ENCODE measurements around the gene STT3B.

STT3B gene

GRCh38 chr3:31550452-31551251, 17.9 kb downstream of the STT3B start:
- no peak for DNase-seq (ENCODE audit: low read depth in 1 of 2, low spot score in 1 of 2)

GRCh38 chr3:31551646-31552045, 18.9 kb downstream of the STT3B start:
- no peak for DNase-seq (ENCODE audit: low read depth in 1 of 2, low spot score in 1 of 2)

- no peak for DNase-seq (ENCODE audit: low read depth in 1 of 2, low spot score in 1 of 2)
Observed at GRCh38 chr3:31552103-31552502, 19.4 kb downstream of the STT3B start.

GRCh38 chr3:31553258-31553657, 20.5 kb downstream of the STT3B start:
- DNase-seq (ENCODE audit: low read depth in 1 of 2, low spot score in 1 of 2), result no peak

GRCh38 chr3:31555204-31555603, 22.5 kb downstream of the STT3B start:
- DNase-seq (ENCODE audit: low read depth in 1 of 2, low spot score in 1 of 2), result no peak

- DNase-seq (ENCODE audit: low read depth in 1 of 2, low spot score in 1 of 2), result no peak
Observed at GRCh38 chr3:31559872-31560534, 27.3 kb downstream of the STT3B start.

- DNase-seq (ENCODE audit: low read depth in 1 of 2, low spot score in 1 of 2), result no peak
Observed at GRCh38 chr3:31561891-31562290, 29.2 kb downstream of the STT3B start.

- DNase-seq (ENCODE audit: low read depth in 1 of 2, low spot score in 1 of 2), result no peak
Observed at GRCh38 chr3:31562525-31562924, 29.8 kb downstream of the STT3B start.

- DNase-seq (ENCODE audit: low read depth in 1 of 2, low spot score in 1 of 2), result no peak
Observed at GRCh38 chr3:31565288-31565687, 32.6 kb downstream of the STT3B start.

GRCh38 chr3:31567036-31567435, 34.3 kb downstream of the STT3B start:
- no peak for DNase-seq (ENCODE audit: low read depth in 1 of 2, low spot score in 1 of 2)

GRCh38 chr3:31568649-31569048, 35.9 kb downstream of the STT3B start:
- DNase-seq (ENCODE audit: low read depth in 1 of 2, low spot score in 1 of 2), result no peak

GRCh38 chr3:31571325-31571724, 38.6 kb downstream of the STT3B start:
- DNase-seq (ENCODE audit: low read depth in 1 of 2, low spot score in 1 of 2), result no peak

- DNase-seq (ENCODE audit: low read depth in 1 of 2, low spot score in 1 of 2), result no peak
Observed at GRCh38 chr3:31572236-31573004, 39.7 kb downstream of the STT3B start.

- DNase-seq (ENCODE audit: low read depth in 1 of 2, low spot score in 1 of 2), result no peak
Observed at GRCh38 chr3:31573036-31573779, 40.5 kb downstream of the STT3B start.

GRCh38 chr3:31575448-31575847, 42.7 kb downstream of the STT3B start:
- no peak for DNase-seq (ENCODE audit: low read depth in 1 of 2, low spot score in 1 of 2)

- no peak for DNase-seq (ENCODE audit: low read depth in 1 of 2, low spot score in 1 of 2)
Observed at GRCh38 chr3:31576521-31576920, 43.8 kb downstream of the STT3B start.

- no peak for DNase-seq (ENCODE audit: low read depth in 1 of 2, low spot score in 1 of 2)
Observed at GRCh38 chr3:31577232-31577631, 44.5 kb downstream of the STT3B start.

GRCh38 chr3:31579828-31580227, 47.1 kb downstream of the STT3B start:
- DNase-seq (ENCODE audit: low read depth in 1 of 2, low spot score in 1 of 2), result no peak

GRCh38 chr3:31580645-31581044, 47.9 kb downstream of the STT3B start:
- no peak for DNase-seq (ENCODE audit: low read depth in 1 of 2, low spot score in 1 of 2)

GRCh38 chr3:31581660-31582059, 48.9 kb downstream of the STT3B start:
- DNase-seq (ENCODE audit: low read depth in 1 of 2, low spot score in 1 of 2), result no peak

- no peak for DNase-seq (ENCODE audit: low read depth in 1 of 2, low spot score in 1 of 2)
Observed at GRCh38 chr3:31589228-31589627, 56.5 kb downstream of the STT3B start.

All from activated T-helper 1 cell treated with anti-CD3 and anti-CD28 coated beads, Interleukin-2, amount 50 U/mL, for 16 hours (primary cell).